Ascending aorta (tissue), 2 donors: Measurements from ENCODE around the gene DGCR2. TPM values are rescaled to one million over a fixed set of nuclear protein-coding genes. Genes with fewer than 3 reads are reported as not detected.
"Not testable (repeated sequence)": the region's sequence is repeated elsewhere in the genome, so short reads cannot be mapped to it uniquely, and the experiment has no call there.

Source experiments
- DNase-seq, 2 donors: peaks; one replicate each; pipeline ENCODE4 v3.0.0-alpha.2; 2019; ENCODE audit warnings: low spot score in 2 of 2
- H3K27ac ChIP-seq, 2 donors: fragments of 200-600 bp; sonication (generic); one replicate each; pipeline ENCODE4 v1.5.1; 2016 to 2017; ENCODE audit warnings: mild to moderate bottlenecking in 1 of 2
- H3K27me3 ChIP-seq: fragments of 200-600 bp; sonication (generic); one replicate; pipeline ENCODE4 v1.5.1; 2017
- H3K36me3 ChIP-seq, 2 donors: fragments of 200-600 bp; sonication (generic); one replicate each; pipeline ENCODE4 v1.5.1; 2016
- H3K4me1 ChIP-seq, 2 donors: fragments of 200-600 bp; sonication (generic); one replicate each; pipeline ENCODE4 v1.5.1; 2016 to 2017; ENCODE audit warnings: mild to moderate bottlenecking in 1 of 2
- H3K4me3 ChIP-seq, 2 donors: fragments of 200-600 bp; sonication (generic); one replicate each; pipeline ENCODE4 v1.5.1; 2016 to 2017; ENCODE audit warnings: mild to moderate bottlenecking in 1 of 2
- H3K9me3 ChIP-seq, 2 donors: fragments of 200-600 bp; sonication (generic); one replicate each; pipeline ENCODE4 v1.5.1; 2016
- intact Hi-C: fragments of 100-400 bp; cut with DNase I; formaldehyde crosslinking; loops from one replicate; pipeline ENCODE4 v1.15.1; 2023
- total RNA-seq: library from RNA; depleted of rRNA; stranded (reverse); fragments of >200 nt; gene quantifications from one replicate; pipeline ENCODE4 v1.1.0, GENCODE V29; 2016
- TF ChIP-seq, protein P1 (sequence below), 3 experiments: fragments of 200-600 bp in 2 of 3; fragments of 450-650 bp in 1 of 3; sonication (generic) in 2 of 3; IDR thresholded peaks; one replicate each; pipeline ENCODE4 v1.5.1; 2016 to 2019; ENCODE audit warnings: antibody characterized with exemption in 3 of 3, mild to moderate bottlenecking in 1 of 3, moderate library complexity in 1 of 3

DGCR2 gene
- total RNA-seq, 1 donor from 2014 or later: 34.7 TPM

GRCh38 chr22:19167106-19167869, 45.1 kb upstream of the DGCR2 start:
- TF ChIP-seq, protein P1, sequence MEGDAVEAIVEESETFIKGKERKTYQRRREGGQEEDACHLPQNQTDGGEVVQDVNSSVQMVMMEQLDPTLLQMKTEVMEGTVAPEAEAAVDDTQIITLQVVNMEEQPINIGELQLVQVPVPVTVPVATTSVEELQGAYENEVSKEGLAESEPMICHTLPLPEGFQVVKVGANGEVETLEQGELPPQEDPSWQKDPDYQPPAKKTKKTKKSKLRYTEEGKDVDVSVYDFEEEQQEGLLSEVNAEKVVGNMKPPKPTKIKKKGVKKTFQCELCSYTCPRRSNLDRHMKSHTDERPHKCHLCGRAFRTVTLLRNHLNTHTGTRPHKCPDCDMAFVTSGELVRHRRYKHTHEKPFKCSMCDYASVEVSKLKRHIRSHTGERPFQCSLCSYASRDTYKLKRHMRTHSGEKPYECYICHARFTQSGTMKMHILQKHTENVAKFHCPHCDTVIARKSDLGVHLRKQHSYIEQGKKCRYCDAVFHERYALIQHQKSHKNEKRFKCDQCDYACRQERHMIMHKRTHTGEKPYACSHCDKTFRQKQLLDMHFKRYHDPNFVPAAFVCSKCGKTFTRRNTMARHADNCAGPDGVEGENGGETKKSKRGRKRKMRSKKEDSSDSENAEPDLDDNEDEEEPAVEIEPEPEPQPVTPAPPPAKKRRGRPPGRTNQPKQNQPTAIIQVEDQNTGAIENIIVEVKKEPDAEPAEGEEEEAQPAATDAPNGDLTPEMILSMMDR (IDR thresholded peaks at IDR 0.05): no peak
- Histone ChIP-seq H3K4me3 (no peak overlapping the region), H3K36me3 (no peaks in the 10 kb centered on the region), H3K4me1 (peaks cover 9 to 19% of the 10 kb centered on the region in 2 donors), H3K27me3 (no peaks in the 10 kb centered on the region), H3K9me3 (no peaks in the 10 kb centered on the region), H3K27ac (no peak overlapping the region)
- intact Hi-C loops: no loop called here
- DNase-seq: no peak

DNA sequence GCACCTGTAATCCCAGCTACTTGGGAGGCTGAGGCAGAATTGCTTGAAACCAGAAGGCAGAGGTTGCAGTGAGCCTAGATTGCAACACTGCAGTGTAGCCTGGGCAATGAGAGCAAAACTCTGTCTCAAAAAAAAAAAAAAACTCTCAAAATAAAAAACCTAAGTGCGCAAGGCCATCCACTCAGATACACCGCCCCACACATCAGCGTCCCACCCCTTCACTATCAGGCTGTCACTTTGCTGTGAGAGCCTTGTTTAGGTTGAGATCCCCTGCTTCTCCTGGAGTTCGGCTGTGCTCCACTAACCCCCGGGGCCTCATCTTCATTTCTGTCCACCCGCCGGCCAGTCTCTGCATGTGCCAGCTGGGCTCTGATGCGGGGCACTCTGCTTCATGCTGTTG, 44.2 kb upstream of the DGCR2 start:
- intact Hi-C loops: no loop called here
- TF ChIP-seq, protein P1 (IDR thresholded peaks at IDR 0.05): no peak

GRCh38 chr22:19164425-19164824, 42.2 kb upstream of the DGCR2 start:
- no peak overlapping the region for H3K27ac ChIP-seq
- H3K36me3 ChIP-seq: no peaks in the 10 kb centered on the region
- intact Hi-C loops: no loop called here

More for the DNA sequence above, 44.2 kb upstream of the DGCR2 start:
- H3K4me1 ChIP-seq: peaks cover 9 to 17% of the 10 kb centered on the region in 2 donors
- no peak overlapping the region for H3K4me3 ChIP-seq
- no peaks in the 10 kb centered on the region for H3K27me3 ChIP-seq
- DNase-seq: no peak
- H3K9me3 ChIP-seq: no peaks in the 10 kb centered on the region
- no peaks in the 10 kb centered on the region for H3K36me3 ChIP-seq
- no peak overlapping the region for H3K27ac ChIP-seq

DNA sequence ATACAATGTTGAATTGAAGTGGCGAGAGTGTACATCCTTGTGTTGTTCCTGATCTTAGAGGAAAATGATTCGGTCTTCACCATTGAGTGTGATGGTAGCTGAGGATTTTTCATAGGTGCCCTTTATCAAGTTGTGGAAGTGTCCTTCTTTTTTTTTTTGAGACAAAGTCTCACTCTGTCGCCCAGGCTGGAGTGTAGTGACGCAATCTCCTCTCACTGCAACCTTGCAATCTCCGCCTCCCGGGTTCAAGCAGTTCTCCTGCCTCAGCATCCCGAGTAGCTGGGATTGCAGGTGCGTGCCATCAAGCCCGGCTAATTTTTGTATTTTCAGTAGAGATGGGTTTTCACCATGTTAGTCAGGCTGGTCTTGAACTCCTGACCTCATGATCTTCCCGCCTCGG, 36.4 kb upstream of the DGCR2 start:
- DNase-seq, H3K27me3 ChIP-seq, H3K36me3 ChIP-seq, H3K9me3 ChIP-seq, H3K4me1 ChIP-seq, H3K4me3 ChIP-seq, H3K27ac ChIP-seq, intact Hi-C loops: not testable (repeated sequence)

More at GRCh38 chr22:19164425-19164824, 42.2 kb upstream of the DGCR2 start:
- Histone ChIP-seq H3K27me3 (no peaks in the 10 kb centered on the region), H3K9me3 (no peaks in the 10 kb centered on the region), H3K4me3 (no peak overlapping the region), H3K4me1 (peaks cover 0 to 4% of the 10 kb centered on the region in 2 donors)
- TF ChIP-seq, protein P1 (IDR thresholded peaks at IDR 0.05): no peak
- DNase-seq: no peak

DNA sequence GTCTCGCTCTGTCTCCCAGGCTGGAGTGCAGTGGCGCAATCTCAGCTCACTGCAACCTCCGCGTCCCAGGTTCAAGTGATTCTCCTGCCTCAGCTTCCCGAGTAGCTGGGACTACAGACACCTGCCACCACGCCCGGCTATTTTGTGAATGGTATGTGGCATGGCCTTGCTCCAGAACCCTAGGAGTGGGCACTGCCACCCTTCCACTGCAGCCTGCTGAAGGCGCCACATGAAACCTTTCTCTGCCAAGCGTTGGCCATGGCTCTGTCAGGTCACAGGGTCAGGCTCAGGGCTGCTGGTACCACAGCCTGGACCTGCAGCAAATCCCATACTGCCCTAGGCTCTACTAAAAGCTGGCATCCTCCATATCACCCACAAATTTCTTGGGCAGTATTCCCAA, 33.9 kb upstream of the DGCR2 start:
- DNase-seq, H3K27ac ChIP-seq, H3K36me3 ChIP-seq: not testable (repeated sequence)

DNA sequence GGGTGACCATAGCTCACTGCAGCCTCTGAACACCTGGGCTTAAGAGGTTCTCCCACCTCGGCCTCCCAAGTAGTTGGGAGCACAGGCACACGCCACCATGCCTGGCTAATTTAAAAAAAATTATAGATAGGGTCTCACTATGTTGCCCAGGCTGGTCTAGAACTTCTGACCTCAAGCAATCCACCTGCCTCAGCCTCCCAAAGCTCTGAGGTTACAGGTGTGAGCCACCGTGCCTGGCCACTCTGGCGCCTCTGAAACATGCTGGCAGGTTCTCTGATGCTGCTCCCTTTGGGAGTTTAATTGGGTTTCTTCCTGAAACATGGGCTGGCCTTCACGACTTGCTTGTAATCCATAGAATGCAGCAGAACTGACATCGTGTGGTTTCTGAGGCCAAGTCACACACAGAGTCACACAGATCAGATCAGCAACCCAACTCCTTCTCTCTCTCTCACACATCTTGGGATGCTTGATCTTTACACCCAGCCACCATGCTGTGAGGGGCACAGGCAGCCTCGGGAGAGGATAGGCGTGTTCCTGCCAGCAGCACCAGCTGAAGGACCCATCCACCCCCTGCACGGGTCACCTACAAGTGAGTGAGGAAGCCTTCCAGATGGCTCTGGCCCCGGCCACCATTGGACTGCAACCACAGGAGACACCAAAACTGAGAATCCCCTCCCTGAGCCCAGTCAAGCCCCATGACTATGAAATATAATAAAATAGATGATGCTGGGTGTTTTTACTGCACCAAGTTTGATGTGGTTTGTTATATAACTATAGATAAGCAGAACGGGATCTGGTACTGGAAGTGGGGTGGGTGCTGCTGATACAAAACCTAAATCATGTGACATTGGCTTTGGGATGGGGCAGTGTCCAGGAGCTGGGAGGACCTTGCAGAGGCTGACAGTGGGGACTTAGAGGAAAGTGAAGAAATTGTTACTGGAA, 31.0 kb upstream of the DGCR2 start:
- no peak overlapping the region for H3K4me3 ChIP-seq
- H3K4me1 ChIP-seq: peaks cover 4 to 6% of the 10 kb centered on the region in 2 donors
- TF ChIP-seq, protein P1 (IDR thresholded peaks at IDR 0.05): no peak
- no peaks in the 10 kb centered on the region for H3K36me3 ChIP-seq
- H3K9me3 ChIP-seq: no peaks in the 10 kb centered on the region
- no peak overlapping the region for H3K27ac ChIP-seq
- DNase-seq: no peak
- peaks cover 17% of the 10 kb centered on the region for H3K27me3 ChIP-seq
- intact Hi-C loops: no loop called here

More for the DNA sequence above, 33.9 kb upstream of the DGCR2 start:
- H3K4me3 ChIP-seq, H3K9me3 ChIP-seq, H3K4me1 ChIP-seq, H3K27me3 ChIP-seq, intact Hi-C loops: not testable (repeated sequence)
